ENCODE measurements around the gene SBK3.
"Not testable (repeated sequence)": the region's sequence is repeated elsewhere in the genome, so short reads cannot be mapped to it uniquely, and the experiment has no call there.

Gene SBK3, protein sequence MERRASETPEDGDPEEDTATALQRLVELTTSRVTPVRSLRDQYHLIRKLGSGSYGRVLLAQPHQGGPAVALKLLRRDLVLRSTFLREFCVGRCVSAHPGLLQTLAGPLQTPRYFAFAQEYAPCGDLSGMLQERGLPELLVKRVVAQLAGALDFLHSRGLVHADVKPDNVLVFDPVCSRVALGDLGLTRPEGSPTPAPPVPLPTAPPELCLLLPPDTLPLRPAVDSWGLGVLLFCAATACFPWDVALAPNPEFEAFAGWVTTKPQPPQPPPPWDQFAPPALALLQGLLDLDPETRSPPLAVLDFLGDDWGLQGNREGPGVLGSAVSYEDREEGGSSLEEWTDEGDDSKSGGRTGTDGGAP

DNA sequence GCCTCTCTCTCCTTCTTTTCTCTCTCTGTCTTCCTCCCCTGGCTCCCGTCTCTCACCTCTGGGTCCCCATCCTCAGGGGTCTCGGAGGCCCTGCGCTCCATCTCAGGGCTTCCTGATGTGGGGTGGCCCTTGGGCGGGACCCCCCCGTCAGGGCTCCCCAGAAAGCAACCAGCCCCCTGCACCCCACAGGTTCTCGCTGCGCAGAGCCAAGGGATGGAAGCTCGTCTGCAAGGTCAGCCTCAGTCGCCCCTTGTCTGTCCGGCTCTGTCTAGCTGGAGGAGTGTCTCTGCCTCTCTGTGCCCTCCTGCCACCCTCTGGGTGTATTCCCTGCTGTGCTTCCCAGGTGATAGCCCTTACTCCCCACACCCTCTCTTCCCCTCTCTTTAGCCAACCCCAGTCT, at the start of gene SBK3:
Gene SBK3, minus strand, starts transcription at position 101 of the 400 bp plus-strand sequence. Its CDS starts 0 bp downstream, at position 101.
- DNase-seq (ENCODE audit: low read depth), result no peak

DNA sequence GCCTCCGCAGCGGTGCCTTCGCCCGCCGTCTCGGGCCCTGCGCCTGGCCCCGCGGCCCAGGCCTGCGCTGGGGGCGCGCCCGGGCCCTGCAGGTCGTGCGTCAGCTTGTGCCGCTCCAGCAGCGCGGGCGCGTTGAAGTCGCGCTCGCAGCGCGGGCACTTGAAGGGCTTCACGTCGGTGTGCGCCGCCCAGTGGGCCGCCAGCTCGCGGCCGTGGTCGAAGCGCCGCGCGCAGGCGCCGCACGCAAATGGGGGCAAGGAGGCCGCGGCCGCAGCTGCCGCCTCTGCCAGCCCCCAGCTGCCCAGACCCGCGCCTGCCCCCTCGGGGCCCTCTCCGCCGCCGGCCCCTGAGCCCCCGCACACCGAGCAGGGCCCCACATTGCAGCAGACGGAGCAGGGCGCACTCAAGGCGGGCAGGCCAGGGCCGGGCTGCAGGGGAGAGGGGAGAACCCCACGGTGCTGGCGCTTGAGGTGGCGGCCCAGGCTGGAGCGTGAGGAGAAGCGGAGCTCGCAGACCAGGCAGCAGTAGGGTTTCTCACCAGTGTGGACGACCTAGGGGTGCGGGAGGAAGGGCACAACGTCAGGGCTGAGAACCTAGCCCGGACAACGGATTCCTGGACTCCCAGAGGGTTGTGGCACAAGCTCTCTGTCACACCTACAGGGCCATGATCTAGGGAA, 47.9 kb upstream of the SBK3 start:
- DNase-seq (ENCODE audit: low read depth), result no peak

DNA sequence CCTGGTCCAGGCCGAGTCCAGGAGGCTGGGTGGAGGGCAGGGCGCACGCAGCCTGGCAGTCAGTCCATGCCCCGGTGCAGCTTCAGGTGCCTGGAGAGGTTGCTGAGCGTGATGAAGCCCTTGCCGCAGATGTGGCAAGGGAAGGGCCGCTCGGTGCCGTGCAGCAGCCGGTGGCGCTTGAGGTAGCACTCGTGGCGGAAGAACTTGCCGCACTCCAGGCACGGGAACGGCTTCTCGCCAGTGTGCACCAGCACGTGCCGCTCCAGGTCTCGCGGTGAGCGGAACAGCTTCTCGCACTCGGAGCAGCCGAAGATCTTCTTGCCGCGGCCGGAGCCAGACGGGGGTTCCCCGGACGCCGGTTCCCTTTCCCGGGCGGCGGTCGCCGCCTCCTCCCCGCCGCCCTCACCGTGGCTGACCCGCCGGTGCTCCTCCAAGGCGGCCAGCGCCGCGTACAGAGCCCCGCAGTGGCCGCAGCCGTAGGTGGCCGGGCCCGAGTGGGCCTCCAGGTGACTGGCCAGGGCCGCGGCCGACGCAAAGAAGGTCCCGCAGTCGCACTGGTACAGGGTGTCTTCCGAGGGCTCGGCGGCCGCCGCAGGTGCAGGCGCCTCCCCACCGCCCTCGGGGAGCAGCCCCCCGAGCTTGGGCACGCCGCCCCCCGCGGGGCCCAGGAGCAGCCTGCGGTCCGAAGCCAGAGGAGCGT, 47.2 kb upstream of the SBK3 start:
- no peak for DNase-seq (ENCODE audit: low read depth)

DNA sequence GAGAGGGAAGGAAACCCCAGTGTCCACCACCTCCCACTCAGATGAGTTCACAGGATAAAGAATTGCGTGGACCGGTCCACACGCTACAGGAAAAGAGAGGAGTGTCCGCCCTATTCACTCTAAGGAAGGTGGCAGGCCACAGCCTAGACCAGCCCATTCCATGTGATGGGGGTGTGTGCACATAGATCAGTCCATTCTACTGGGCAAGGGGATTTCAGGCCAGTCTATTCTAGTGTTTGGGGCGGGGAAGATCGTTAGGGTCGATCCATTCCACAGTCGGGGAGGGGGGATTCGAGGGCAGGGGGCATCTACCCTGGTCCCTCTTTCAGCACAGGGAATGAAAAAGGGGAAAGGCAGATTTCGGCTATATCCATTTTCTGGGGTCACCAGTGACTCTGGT, 46.2 kb upstream of the SBK3 start:
- DNase-seq (ENCODE audit: low read depth), result no peak

DNA sequence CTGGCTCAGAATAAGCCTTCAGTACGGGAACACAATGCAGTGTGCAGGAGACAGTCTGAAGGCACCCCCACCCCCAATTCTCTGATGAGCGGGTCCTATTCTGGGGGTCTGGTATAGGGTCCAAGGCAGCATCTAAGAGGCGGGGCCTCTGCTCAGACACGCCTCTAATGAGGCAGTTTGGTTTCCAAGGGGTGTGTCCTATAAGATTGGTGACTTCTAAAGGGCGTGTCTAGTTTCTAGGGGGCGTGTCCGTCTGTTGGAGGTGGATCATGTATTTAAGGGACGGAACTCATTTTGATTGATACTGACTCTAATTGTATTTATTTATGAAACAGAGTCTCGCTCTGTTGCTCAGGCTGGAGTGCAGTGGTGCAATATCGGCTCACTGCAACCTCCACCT, 45.3 kb upstream of the SBK3 start:
- DNase-seq (ENCODE audit: low read depth), result no peak

DNA sequence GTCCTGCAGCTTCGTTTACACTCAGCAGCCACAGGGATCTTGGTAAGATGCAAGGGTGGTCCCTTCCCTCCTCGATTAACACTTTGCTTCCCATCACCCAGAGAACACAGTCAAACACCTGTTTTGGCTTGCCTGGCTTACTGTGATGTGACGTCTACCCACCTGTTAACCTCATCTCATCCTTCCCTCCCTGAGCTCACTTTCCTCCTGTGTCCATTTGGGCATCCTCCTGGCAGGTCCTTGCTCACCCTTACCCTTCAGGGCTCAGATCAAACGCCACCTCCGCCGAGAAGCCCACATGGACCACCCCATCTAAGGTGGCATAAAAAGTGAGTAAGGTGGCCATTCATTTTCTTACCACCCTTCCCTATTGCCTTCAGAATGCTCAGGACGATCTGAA, 44.8 kb upstream of the SBK3 start:
- DNase-seq (ENCODE audit: low read depth), result no peak

DNA sequence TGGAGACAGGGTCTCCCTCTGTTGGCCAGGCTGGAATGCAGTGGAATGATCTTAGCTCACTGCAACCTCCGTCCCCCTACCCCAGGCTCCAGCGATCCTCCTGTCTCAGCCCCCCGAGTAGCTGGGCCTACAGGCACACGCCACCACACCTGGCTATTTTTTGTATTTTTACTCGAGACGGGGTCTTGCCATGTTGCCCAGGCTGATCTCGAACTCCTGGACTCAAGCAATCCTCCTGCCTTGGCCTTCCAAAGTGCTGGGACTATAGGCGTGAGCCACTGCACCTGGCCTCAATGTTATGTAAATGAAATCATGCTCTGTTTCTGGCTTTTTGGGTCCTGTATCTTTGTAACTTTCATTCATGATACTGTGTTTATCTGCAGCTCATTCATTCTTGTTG, 43.4 kb upstream of the SBK3 start:
- no peak for DNase-seq (ENCODE audit: low read depth)

DNA sequence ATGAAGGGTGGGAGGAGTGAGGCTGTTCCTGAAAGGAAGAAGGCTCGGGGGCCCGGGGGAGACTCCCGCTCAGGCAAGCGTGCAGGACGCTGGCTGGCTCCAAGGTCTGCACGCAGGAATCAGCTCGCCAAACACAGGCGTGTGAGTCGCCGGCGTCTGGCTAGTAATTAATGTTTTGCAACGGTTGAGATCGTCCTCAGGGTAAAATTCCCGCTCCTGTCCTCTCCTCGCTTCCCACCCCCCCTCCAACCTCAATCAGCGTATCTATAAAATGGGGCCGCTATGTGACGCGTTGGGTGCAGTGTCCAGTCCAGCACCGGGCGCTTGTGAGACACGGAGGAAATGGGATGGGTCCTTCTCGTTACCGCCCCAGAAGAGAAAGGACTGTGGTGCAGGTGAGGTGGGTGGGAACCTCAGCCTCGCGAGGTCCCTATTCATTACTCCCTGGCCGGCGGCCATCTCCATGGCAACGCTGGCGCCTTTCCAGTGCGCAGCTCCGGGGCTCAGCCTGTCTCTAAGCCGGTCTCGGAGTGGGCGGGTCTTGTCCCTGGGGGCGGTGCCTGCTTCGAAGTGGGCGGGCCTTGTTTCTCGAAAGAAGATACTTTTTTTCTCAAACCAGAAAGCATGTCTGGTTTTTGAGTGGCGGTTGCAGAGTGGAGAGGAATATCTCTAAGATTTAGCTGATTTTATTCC, 41.8 kb upstream of the SBK3 start:
- DNase-seq (ENCODE audit: low read depth), result peak; percentile 92

DNA sequence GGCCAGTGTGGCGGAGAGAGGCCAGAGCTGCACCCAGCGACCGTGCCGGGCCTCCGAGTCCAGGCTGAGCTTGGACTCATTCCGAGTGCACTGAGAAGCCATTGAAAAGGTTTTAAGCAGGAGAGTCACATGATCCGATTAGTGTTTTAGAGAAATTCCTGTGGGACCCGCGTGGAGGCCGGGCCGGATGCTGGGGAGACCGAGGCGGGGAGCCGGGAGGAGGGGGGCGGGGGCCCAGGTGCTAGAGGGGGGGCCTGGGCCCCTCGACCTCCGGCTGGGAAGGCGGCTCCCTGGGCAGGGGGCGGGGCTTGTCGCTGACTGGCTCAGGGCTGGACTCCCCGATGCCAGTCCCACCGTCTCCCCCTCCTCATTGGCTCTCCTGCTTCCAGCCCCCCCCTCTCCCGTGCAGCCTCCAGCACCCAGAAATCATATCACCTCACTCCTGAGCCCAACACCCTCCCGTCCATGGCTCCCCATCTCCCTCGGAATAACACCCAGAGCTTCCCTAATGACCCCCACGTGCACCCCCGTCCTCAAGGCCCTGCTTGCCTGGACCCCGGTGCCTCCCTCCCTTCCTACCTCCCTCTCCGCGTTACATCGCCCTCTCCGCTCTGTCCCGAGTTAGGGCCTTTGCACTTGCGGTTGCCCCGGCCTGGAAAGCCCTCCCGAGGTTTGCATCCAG, 40.5 kb upstream of the SBK3 start:
- DNase-seq (ENCODE audit: low read depth), result peak; percentile 38

DNA sequence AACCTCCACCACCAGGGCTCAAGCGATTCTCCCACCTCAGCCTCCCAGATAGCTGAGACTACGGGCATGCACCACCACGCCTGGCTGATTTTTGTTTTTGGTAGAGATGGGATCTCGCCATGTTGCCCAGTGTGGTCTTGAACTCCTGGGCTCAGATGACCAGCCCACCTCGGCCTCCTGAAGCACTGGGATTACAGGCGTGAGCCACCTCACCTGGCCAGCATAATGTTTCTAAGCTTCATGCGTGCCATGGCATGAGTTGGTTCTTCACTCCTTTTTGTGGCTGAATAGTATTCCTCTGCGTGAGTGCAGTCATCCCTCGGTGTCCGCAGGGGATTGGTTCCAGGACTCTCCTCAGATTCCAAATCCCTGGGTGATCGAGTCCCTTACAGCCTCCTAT, 39.5 kb upstream of the SBK3 start:
- DNase-seq (ENCODE audit: low read depth), result no peak

DNA sequence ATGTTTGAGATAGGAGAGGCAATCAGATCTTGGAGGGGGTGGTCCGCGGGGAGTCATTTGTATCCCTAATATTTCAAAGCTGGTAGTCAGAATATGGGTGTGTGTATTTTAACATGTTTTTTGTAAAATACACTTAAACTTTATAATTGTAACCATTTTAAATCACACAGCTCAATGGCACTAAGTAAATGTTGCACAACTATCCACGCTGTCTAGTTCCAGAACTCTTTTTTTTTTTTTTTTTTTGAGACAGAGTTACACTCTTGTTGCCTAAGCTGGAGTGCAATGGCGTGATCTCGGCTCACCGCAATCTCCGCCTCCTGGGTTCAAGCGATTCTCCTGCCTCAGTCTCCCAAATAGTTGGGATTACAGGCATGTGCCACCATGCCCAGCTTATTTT, 38.6 kb upstream of the SBK3 start:
- not testable (repeated sequence) for DNase-seq (ENCODE audit: low read depth)

DNA sequence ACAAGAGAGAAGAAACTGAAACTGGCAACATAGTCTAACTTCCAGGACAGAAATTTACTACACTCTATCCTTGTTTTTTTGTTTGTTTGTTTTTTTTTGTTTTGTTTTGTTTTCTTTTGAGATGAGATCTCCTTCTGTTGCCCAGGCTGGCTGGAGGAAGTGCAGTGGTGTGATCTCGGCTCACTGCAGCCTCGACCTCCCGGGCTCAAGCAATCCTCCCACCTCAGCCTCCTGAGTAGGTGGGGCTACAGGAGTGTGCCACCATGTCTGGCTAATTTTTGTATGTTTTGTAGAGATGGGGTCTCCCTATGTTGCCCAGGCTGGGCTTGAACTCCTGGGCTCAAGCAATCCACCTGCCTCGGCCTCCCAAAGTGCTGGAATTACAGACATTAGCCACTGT, 36.9 kb upstream of the SBK3 start:
- DNase-seq (ENCODE audit: low read depth), result not testable (repeated sequence)

DNA sequence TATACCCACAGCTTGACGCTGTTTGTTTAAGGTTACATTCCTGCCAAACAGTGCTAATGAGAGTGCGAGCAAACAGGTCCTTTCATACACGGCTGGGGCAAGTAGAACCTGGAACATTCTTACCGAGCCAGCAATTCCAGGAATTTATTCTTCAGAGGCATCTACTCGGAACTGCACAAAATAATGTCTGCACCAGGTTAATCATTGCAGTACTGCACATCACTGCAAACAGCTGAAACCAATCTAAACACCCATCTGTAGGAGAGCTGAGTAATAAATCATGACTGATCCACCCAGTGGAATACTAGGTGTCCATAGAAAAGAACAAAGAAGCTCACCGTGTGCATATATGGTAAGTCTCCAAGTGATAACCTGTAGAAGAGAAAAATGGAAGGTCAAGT, 36.5 kb upstream of the SBK3 start:
- DNase-seq (ENCODE audit: low read depth), result no peak

DNA sequence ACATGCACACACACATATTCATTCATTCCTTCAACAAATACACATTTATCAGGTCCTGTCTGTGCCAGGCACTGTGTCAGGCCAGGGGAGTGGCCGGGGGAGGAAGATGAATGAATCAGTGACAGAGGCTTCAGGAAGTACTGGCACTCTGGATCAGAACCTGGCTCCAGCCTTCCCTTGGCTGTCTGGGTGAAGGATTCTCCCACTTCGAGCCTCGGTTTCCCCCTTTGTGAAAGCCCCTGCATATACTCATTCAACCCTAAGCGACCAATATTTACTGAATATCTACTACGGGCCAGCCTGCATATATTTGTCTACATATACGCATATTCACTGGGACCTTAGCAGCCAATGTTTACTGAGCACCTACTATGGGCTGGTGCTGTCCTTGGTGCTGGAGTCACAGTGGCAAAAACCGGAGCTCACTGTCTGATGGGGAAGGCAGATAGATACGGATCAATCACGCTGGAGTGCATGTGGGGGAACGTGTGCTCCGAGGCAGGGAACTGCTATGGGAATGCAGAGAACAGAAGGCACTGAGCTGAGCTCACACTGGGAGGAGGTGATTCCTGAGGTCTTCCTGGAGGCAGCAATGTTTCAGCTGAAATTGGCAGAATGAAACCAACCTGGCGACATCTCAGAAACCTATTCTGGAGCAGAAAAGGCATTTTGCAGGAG, 35.9 kb upstream of the SBK3 start:
- no peak for DNase-seq (ENCODE audit: low read depth)

DNA sequence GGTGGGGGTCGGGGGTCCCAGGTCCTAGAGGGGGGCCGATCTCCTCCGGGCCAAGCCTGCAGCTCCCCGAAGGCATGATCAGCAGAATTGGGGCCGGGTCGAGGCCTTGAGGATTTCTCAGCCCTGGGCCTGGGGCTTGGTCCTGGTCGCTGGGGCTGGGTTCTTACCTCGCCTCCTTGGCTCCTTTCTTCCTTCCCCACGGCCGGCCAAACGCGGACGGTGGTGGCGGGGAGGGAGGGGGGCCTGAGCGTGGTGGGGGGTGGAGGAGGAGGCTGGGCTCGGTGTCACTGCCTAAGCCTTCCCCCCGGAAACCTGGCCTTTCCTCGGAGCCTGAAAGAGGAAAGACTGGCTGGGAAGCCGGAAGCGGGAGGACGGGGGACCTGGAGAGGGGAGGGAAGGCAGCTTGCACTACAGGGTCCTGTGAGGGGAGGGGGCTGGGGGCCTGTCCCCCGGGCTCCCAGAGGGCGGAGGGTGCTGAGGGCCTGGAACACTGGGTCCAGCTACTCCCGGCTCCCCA, 35.3 kb upstream of the SBK3 start, which contains the start of gene ZNF579:
Gene ZNF579, minus strand, starts transcription at position 221 of the 517 bp plus-strand sequence. CDS start 1,209 bp downstream, outside the sequence.
- peak; percentile 79 for DNase-seq (ENCODE audit: low read depth)

DNA sequence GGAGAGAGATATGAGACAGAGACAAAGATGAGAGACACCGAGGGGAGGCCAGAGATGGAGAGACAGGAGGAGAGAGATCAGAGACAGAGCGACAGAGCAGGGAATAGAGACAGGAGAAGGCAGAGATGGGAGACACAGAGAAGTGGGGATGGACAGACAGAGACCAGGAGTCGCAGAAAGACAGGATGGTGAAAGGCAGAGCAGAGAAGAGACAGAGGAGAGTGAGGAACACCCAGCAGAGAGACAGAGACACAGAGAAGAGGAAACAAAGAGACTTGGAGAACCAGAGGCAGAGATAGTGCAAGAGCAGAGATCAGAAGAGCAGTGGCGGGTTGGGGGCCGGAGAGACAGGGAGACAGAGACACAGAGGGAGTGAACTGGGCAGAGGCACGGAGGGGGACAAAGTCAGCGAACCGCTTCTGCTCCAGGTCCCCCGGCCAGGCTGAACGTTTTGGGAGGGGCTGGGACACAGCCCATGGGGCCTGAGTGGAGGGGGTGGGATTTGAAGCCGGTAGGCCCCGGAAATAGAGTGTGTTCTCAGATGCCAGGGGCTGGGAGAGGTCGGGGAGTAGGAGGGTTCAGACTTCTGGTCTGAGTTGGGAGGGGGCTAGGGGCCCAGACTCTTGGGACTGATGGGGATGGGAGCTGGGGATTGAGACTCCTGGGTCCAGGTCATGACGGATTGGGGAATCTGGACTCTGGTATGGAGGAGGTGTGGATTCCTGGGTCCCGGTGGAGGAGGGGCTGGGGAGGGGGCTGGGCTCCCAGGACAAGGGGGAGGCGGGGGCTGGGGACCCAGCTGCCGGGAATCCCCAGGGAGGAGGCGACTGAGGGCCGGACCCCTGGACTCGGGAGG, 34.7 kb upstream of the SBK3 start:
- no peak for DNase-seq (ENCODE audit: low read depth)

DNA sequence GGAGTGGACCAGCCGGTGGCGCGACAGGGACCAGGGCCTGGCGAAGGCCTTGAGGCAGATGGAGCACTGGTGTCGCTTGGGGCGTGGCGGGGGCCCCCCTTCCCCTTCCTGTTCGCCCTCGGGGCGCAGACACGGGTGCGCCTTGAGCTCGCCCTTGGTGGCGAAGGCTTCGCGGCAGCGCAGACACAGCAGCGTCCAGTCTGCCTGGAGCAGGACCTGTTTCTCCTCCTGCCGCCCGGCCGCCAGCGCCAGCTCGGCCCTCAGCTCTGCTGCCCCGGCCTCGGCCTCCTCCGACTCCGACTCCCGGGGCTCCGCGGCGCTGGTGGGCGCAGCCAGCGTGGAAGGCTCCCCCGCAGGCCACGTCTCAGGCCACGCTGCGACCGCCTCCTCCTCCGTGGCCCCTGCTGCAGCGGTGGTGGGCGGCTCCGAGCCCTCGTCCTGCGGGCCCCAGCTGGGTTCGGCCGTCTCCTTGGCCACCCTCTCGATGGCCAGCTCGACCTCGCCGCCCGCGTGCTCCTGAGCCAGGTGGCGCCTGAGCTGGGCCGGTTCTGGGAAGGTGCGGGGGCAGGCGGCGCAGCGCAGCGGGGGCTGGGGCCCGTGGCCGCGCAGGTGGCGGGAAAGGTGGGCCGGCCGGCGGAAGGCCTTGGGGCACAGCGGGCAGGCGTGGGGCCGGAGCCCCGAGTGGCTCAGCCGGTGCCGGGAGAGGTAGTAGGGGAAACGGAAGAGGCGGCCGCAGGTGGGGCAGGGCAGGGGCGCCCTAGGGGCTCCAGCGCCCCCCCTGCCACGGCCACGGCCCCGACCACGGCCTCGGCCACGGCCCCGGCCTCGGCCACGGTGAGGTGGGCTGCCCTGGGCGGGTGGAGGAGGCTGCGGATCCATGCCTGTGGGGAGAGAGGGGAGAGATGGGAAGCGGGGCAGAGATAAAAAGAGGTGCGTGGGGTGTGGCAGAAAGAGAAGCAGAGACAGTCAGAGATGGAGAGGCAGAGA, 33.7 kb upstream of the SBK3 start:
- DNase-seq (ENCODE audit: low read depth), result no peak

DNA sequence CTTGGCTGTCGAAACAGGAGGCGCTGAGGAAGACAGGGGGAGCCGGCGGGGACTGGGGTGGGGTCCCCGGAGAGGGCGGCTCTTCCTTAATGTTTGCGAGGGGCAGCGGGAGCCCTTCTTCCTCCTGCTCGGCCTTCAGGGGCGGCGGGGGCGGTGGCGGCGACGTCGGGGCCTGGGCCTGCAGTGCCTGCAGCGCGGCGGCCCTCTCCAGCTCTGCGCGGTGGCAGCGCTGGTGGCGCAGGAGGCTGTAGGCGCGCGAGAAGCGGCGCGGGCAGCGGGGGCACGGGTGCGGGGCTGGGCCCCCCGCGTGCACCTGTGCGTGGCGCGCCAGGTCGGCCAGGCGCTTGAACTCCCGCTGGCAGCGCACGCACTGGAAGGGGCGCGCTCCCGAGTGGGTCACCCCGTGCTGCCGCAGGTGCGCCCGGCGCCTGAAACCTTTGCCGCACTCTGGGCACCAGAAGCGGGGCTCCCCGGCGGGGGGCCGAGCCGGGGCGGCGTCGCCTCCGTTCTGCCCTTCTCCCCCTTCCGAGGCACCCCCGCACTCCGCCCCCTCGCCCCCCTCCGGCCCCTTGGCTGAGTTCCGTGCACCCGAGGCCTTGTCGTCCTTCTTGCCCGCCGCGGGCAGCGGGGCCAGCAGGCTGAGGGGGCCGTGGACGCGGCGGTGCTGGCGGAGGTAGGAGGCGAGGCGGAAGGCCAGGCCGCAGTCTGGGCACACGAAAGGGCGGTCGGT, 32.9 kb upstream of the SBK3 start:
- no peak for DNase-seq (ENCODE audit: low read depth)

All from activated T-cell treated with anti-CD3 and anti-CD28 coated beads for 48 hours (primary cell).